ENCODE data around the gene A4GNT. TPM values are rescaled to one million over a fixed set of nuclear protein-coding genes. Genes with fewer than 3 reads are reported as not detected.

A4GNT gene
- total RNA-seq, 6 donors from 2014 or later, result 0.40 to 0.44 TPM; not detected in 4

- Histone ChIP-seq H3K4me1 (peaks cover 0 to 6% (median under 1%) of the 10 kb centered on the region in 4 donors), H3K9me3 (no peaks in the 10 kb centered on the region), H3K27ac (peak overlapping the region in 2 of 4 donors; percentile 44 to 60), H3K36me3 (no peaks in the 10 kb centered on the region), H3K4me3 (no peak overlapping the region), H3K27me3 (no peaks in the 10 kb centered on the region)
- no peak for TF ChIP-seq POLR2AphosphoS5 (IDR thresholded peaks at IDR 0.05)
- no peak for TF ChIP-seq CTCF (IDR thresholded peaks at IDR 0.05)
- no peak for TF ChIP-seq POLR2A (IDR thresholded peaks at IDR 0.05)
- no peak for TF ChIP-seq EP300 (IDR thresholded peaks at IDR 0.05)
- 68 to 85% methylated on average over 6 of the region's 6 CpGs for WGBS, 2 donors
- ATAC-seq (ENCODE audit: low FRiP score in 2 of 2), result peak in 1 of 2 donors; percentile 47
- DNase-seq, result peak in 1 of 2 donors; percentile 35
Observed at GRCh38 chr3:138124188-138124587, 8.0 kb downstream of the A4GNT start.

- Histone ChIP-seq H3K4me3 (no peak overlapping the region), H3K9me3 (no peaks in the 10 kb centered on the region), H3K36me3 (no peaks in the 10 kb centered on the region), H3K4me1 (peaks cover 4 to 21% (median 7%) of the 10 kb centered on the region in 4 donors), H3K27ac (no peak overlapping the region), H3K27me3 (no peaks in the 10 kb centered on the region)
- ATAC-seq (ENCODE audit: low FRiP score in 2 of 2) (no peak), DNase-seq (no peak)
- 62 to 67% methylated on average over 4 of the region's 4 CpGs for WGBS, 2 donors
- TF ChIP-seq EP300 (IDR thresholded peaks at IDR 0.05) (no peak), CTCF (IDR thresholded peaks at IDR 0.05) (no peak), POLR2A (IDR thresholded peaks at IDR 0.05) (no peak), POLR2AphosphoS5 (IDR thresholded peaks at IDR 0.05) (no peak)
Observed at GRCh38 chr3:138119423-138119766, 12.8 kb downstream of the A4GNT start.

- peak in 1 of 2 donors; percentile 77 for DNase-seq
- Histone ChIP-seq H3K9me3 (no peaks in the 10 kb centered on the region), H3K27me3 (no peaks in the 10 kb centered on the region), H3K4me3 (no peak overlapping the region), H3K4me1 (peaks cover 8 to 27% (median 11%) of the 10 kb centered on the region in 4 donors), H3K36me3 (no peaks in the 10 kb centered on the region), H3K27ac (no peak overlapping the region)
- 33 to 39% methylated on average over 8 of the region's 8 CpGs for WGBS, 2 donors
- ATAC-seq (ENCODE audit: low FRiP score in 2 of 2), result peak; percentile 74 to 84
- no peak for TF ChIP-seq POLR2AphosphoS5 (IDR thresholded peaks at IDR 0.05)
- no peak for TF ChIP-seq EP300 (IDR thresholded peaks at IDR 0.05)
- peak; percentile 54 to 78 (median 76) for TF ChIP-seq CTCF (IDR thresholded peaks at IDR 0.05)
- TF ChIP-seq POLR2A (IDR thresholded peaks at IDR 0.05), result no peak
Observed at GRCh38 chr3:138118612-138119422, 13.4 kb downstream of the A4GNT start.

GRCh38 chr3:138114988-138115971 is 16.9 kb downstream of the A4GNT start, which contains the start of gene DZIP1L:
Gene DZIP1L (minus strand): TSS chr3:138115608. CDS start chr3:138103971, 11,637 bp downstream.
- DNase-seq (peak; percentile 72 to 92), ATAC-seq (ENCODE audit: low FRiP score in 2 of 2) (peak; percentile 93 to 96)
- no peaks in the 10 kb centered on the region for H3K36me3 ChIP-seq
- H3K9me3 ChIP-seq, result no peaks in the 10 kb centered on the region
- peak; percentile 69 to 85 (median 78) for TF ChIP-seq CTCF (IDR thresholded peaks at IDR 0.05)
- TF ChIP-seq EP300 (IDR thresholded peaks at IDR 0.05), result no peak
- TF ChIP-seq POLR2AphosphoS5 (IDR thresholded peaks at IDR 0.05), result peak in 1 of 2 donors; percentile 42
- TF ChIP-seq POLR2A (IDR thresholded peaks at IDR 0.05), result peak in 2 of 4 donors; percentile 30 to 62
- peaks cover 8 to 27% (median 11%) of the 10 kb centered on the region in 4 donors for H3K4me1 ChIP-seq
- H3K27ac ChIP-seq, result peak within 1 kb of the TSS; percentile 79 to 91 (median 87)
- no peaks in the 10 kb centered on the region for H3K27me3 ChIP-seq
- WGBS, 2 donors, result 1% methylated on average over 16 to 44 of the region's 86 CpGs
- peak within 1 kb of the TSS; percentile 55 to 86 (median 79) for H3K4me3 ChIP-seq
